SK-N-SH (cell line): ENCODE data around the gene NKIRAS1. TPM values are rescaled to one million over a fixed set of nuclear protein-coding genes. Genes with fewer than 3 reads are reported as not detected.
"Not testable (repeated sequence)": the region's sequence is repeated elsewhere in the genome, so short reads cannot be mapped to it uniquely, and the experiment has no call there.

Experiments used
- CTCF ChIA-PET: fragments of 300-600, 350-600 bp; formaldehyde crosslinking; extraction: SDS; loops from one replicate; lab custom pipeline; 2021; lab: Yijun Ruan, JAX
- POLR2A ChIA-PET: fragments of 350-600 bp; sonication (Branson Sonifier 250); formaldehyde crosslinking; extraction: SDS; loops from one replicate; lab custom pipeline; 2020; ENCODE audit warnings: antibody characterized with exemption, inconsistent platforms; lab: Yijun Ruan, JAX
- DNase-seq: peaks from one replicate; pipeline ENCODE4 v3.0.0; 2012
- H2AFZ ChIP-seq: fragments of 200-600 bp; sonication (generic); 2 replicates; pipeline ENCODE4 v1.8.1; 2016; ENCODE audit warnings: antibody characterized with exemption, mild to moderate bottlenecking, low read depth
- H3F3A ChIP-seq: fragments of 200-600 bp; sonication (generic); replicated peaks from 2 replicates; pipeline ENCODE3; 2016; ENCODE audit warnings: antibody characterized with exemption, mild to moderate bottlenecking; ENCODE audit not compliant: insufficient read depth
- H3K27ac ChIP-seq, 2 experiments: fragments of 200-500 bp in 1 of 2; fragments of 200-600 bp in 1 of 2; sonication (Bioruptor generic) in 1 of 2; sonication (generic), shearing (Covaris generic) in 1 of 2; 2 replicates each; pipeline versions ENCODE4 v1.5.1 to v1.6.1; 2014 to 2016; ENCODE audit warnings: low read depth in 2 of 2, inconsistent platforms in 1 of 2, low read length in 1 of 2, mild to moderate bottlenecking in 1 of 2, mixed read lengths in 1 of 2
- H3K27me3 ChIP-seq: fragments of 200-600 bp; sonication (generic), shearing (Covaris generic); 2 replicates; pipeline ENCODE4 v1.6.1; 2016; ENCODE audit warnings: mixed run types; ENCODE audit not compliant: insufficient read depth
- H3K36me3 ChIP-seq, 2 experiments: fragments of 200-500 bp in 1 of 2; fragments of 200-600 bp in 1 of 2; sonication (Bioruptor generic) in 1 of 2; sonication (generic) in 1 of 2; replicated peaks in 1 of 2; 2 replicates each; pipeline versions ENCODE3 to v1.5.1; 2014 to 2016; ENCODE audit warnings: low read length in 1 of 2, mild to moderate bottlenecking in 1 of 2; ENCODE audit not compliant: insufficient read depth in 2 of 2, control insufficient read depth in 1 of 2
- H3K4me1 ChIP-seq, 2 experiments: fragments of 200-500 bp in 1 of 2; fragments of 200-600 bp in 1 of 2; sonication (Bioruptor generic) in 1 of 2; sonication (generic), shearing (Covaris generic) in 1 of 2; 2 replicates each; pipeline versions ENCODE4 v1.5.1 to v1.6.1; 2014 to 2016; ENCODE audit warnings: low read depth in 1 of 2, low read length in 1 of 2, mixed run types in 1 of 2; ENCODE audit not compliant: insufficient read depth in 2 of 2, control insufficient read depth in 1 of 2
- H3K4me2 ChIP-seq: fragments of 200-600 bp; sonication (generic), shearing (Covaris generic); 2 replicates; pipeline ENCODE4 v1.6.1; 2017; ENCODE audit warnings: mixed run types
- H3K4me3 ChIP-seq, 2 experiments: fragments of 200-500 bp in 1 of 2; fragments of 200-600 bp in 1 of 2; sonication (Bioruptor generic) in 1 of 2; sonication (generic), shearing (Covaris generic) in 1 of 2; 2 replicates each; pipeline versions ENCODE4 v1.5.1 to v1.8.1; 2014 to 2016; ENCODE audit warnings: low read depth in 2 of 2, inconsistent platforms in 1 of 2, low read length in 1 of 2, mild to moderate bottlenecking in 1 of 2, mixed read lengths in 1 of 2, moderate library complexity in 1 of 2
- H3K79me2 ChIP-seq: fragments of 200-600 bp; sonication (generic); 2 replicates; pipeline ENCODE4 v1.8.1; 2017; ENCODE audit warnings: mild to moderate bottlenecking; ENCODE audit not compliant: insufficient read depth
- H3K9ac ChIP-seq: fragments of 200-600 bp; sonication (generic); 2 replicates; pipeline ENCODE4 v1.6.1; 2017; ENCODE audit warnings: mixed run types
- H3K9me2 ChIP-seq: fragments of 200-600 bp; sonication (generic); 2 replicates; pipeline ENCODE4 v1.6.1; 2017; ENCODE audit warnings: mixed run types
- H3K9me3 ChIP-seq: fragments of 200-600 bp; sonication (generic); 2 replicates; pipeline ENCODE4 v1.6.1; 2017; ENCODE audit warnings: mixed run types, mild to moderate bottlenecking, moderate library complexity
- H4K20me1 ChIP-seq: fragments of 200-600 bp; sonication (generic); 2 replicates; pipeline ENCODE4 v1.6.1; 2017; ENCODE audit warnings: mild to moderate bottlenecking, mixed run types; ENCODE audit not compliant: insufficient read depth
- ELF1 ChIP-seq: IDR thresholded peaks from 2 replicates; pipeline ENCODE4 v1.4.0; 2012
- EP300 ChIP-seq, 2 experiments: IDR thresholded peaks; 2 replicates each; pipeline versions ENCODE4 v1.4.0 to v1.6.1; 2012; ENCODE audit warnings: borderline replicate concordance in 1 of 2, low read depth in 1 of 2, low read length in 1 of 2
- FOSL2 ChIP-seq: IDR thresholded peaks from 2 replicates; pipeline ENCODE4 v1.4.0; 2012; ENCODE audit warnings: low read depth, mild to moderate bottlenecking, moderate library complexity, borderline replicate concordance
- GABPA ChIP-seq: IDR thresholded peaks from 2 replicates; pipeline ENCODE4 v1.4.0; 2012; ENCODE audit warnings: low read depth, mild to moderate bottlenecking
- IRF3 ChIP-seq: fragments of 150-350 bp; IDR thresholded peaks from 2 replicates; pipeline ENCODE4 v1.6.1; 2016; ENCODE audit warnings: mild to moderate bottlenecking, low read depth, low read length
- MEF2A ChIP-seq: IDR thresholded peaks from 2 replicates; pipeline ENCODE4 v1.4.0; 2012; ENCODE audit warnings: low read depth, borderline replicate concordance
- POLR2AphosphoS5 ChIP-seq: IDR thresholded peaks from 2 replicates; pipeline ENCODE4 v1.6.1; 2012; ENCODE audit warnings: low read depth, low read length
- RCOR1 ChIP-seq: fragments of 150-350 bp; IDR thresholded peaks from 2 replicates; pipeline ENCODE4 v1.6.1; 2017; ENCODE audit warnings: antibody characterized with exemption, low read length
- REST ChIP-seq: IDR thresholded peaks from 2 replicates; pipeline ENCODE4 v1.6.1; 2012; ENCODE audit warnings: mild to moderate bottlenecking, low read depth, low read length, moderate library complexity
- RFX5 ChIP-seq: IDR thresholded peaks from 2 replicates; pipeline ENCODE4 v1.6.1; 2012; ENCODE audit warnings: mild to moderate bottlenecking, improper control_type of control experiment, low read length
- SIN3A ChIP-seq: IDR thresholded peaks from 2 replicates; pipeline ENCODE4 v1.6.1; 2012; ENCODE audit warnings: low read depth, mild to moderate bottlenecking, low read length, moderate library complexity, borderline replicate concordance
- SMC3 ChIP-seq: IDR thresholded peaks from 2 replicates; pipeline ENCODE4 v1.6.1; 2012; ENCODE audit warnings: low read depth, low read length, improper control_type of control experiment
- TAF1 ChIP-seq: IDR thresholded peaks from 2 replicates; pipeline ENCODE4 v1.6.1; 2012; ENCODE audit warnings: low read depth, mild to moderate bottlenecking, low read length, moderate library complexity, borderline replicate concordance
- TEAD4 ChIP-seq: IDR thresholded peaks from 2 replicates; pipeline ENCODE4 v1.4.0; 2012; ENCODE audit warnings: mild to moderate bottlenecking, borderline replicate concordance; ENCODE audit not compliant: insufficient read depth
- USF1 ChIP-seq: IDR thresholded peaks from 2 replicates; pipeline ENCODE4 v1.4.0; 2012; ENCODE audit warnings: low read depth, borderline replicate concordance
- YY1 ChIP-seq: IDR thresholded peaks from 2 replicates; pipeline ENCODE4 v1.4.0; 2012; ENCODE audit warnings: low read depth, mild to moderate bottlenecking
- WGBS: methylation state at CpG from one replicate; pipeline ENCODE4 v1.1.6; 2017; ENCODE audit warnings: low lambda C conversion rate; 5-methylcytosine and 5-hydroxymethylcytosine counted together
- polyA plus RNA-seq, 3 experiments: library from polyadenylated mRNA; depleted of rRNA; stranded (reverse); fragments of >200 nt; gene quantifications; 2 replicates each; pipeline ENCODE4 v1.2.3, GENCODE V29; 2012
- TF ChIP-seq, protein P1 (sequence below): IDR thresholded peaks from 2 replicates; pipeline ENCODE4 v1.4.0; 2012; ENCODE audit warnings: low read depth

NKIRAS1 gene
- polyA plus RNA-seq, 1 of the 3 experiments (the other 2 are of a cell fraction): 8.1 TPM

GRCh38 chr3:23913182-23913581 is 3.6 kb downstream of the NKIRAS1 start:
- ChIA-PET CTCF (no interaction called here), POLR2A (no interaction called here)
- Histone ChIP-seq H3K4me2 (no peak overlapping the region), H3K9ac (no peak overlapping the region), H3K79me2 (peaks cover 74% of the 10 kb centered on the region), H3F3A (peaks cover 14% of the 10 kb centered on the region), H3K9me3 (no peaks in the 10 kb centered on the region), H4K20me1 (peaks cover 7% of the 10 kb centered on the region), H3K36me3 (peaks cover 17 to 30% of the 10 kb centered on the region in 2 experiments), H2AFZ (no peak overlapping the region), H3K27me3 (no peaks in the 10 kb centered on the region), H3K4me3 (no peak overlapping the region), H3K9me2 (no peaks in the 10 kb centered on the region), H3K27ac (no peak overlapping the region), H3K4me1 (peaks cover 0 to 12% of the 10 kb centered on the region in 2 experiments; a peak in 2 of 4 replicates)
- 73% methylated on average over 1 of the region's 1 CpG for WGBS
- no peak for DNase-seq
- TF ChIP-seq RCOR1: 0 out of 2 replicates have a peak, but pooled peaks have one; percentile 39
- no peak for TF ChIP-seq GABPA

- peaks cover 16 to 31% of the 10 kb centered on the region in 2 experiments for H3K36me3 ChIP-seq
- H3K4me3 ChIP-seq, H3K9ac ChIP-seq, POLR2A ChIA-PET, H3K4me2 ChIP-seq, H3K9me3 ChIP-seq, H3K27me3 ChIP-seq, H3K27ac ChIP-seq, H2AFZ ChIP-seq, H4K20me1 ChIP-seq, CTCF ChIA-PET, DNase-seq, H3K9me2 ChIP-seq: not testable (repeated sequence)
- peaks cover 0 to 12% of the 10 kb centered on the region in 2 experiments; a peak in 2 of 4 replicates for H3K4me1 ChIP-seq
- H3K79me2 ChIP-seq: peaks cover 66% of the 10 kb centered on the region
- WGBS: 98% methylated on average over 3 of the region's 3 CpGs
- H3F3A ChIP-seq: peaks cover 14% of the 10 kb centered on the region
Measured at GRCh38 chr3:23912335-23912734, 4.5 kb downstream of the NKIRAS1 start.

- no peak for DNase-seq
- WGBS: 94% methylated on average over 2 of the region's 2 CpGs
- Histone ChIP-seq H3K9me3 (no peaks in the 10 kb centered on the region), H3K79me2 (peaks cover 59% of the 10 kb centered on the region), H3K9me2 (no peaks in the 10 kb centered on the region), H3K36me3 (peaks cover 16 to 40% of the 10 kb centered on the region in 2 experiments), H4K20me1 (no peaks in the 10 kb centered on the region), H3K27ac (no peak overlapping the region), H3F3A (peaks cover 14% of the 10 kb centered on the region), H3K9ac (no peak overlapping the region), H3K4me3 (no peak overlapping the region), H3K4me2 (no peak overlapping the region), H2AFZ (no peak overlapping the region), H3K4me1 (peaks cover 0 to 12% of the 10 kb centered on the region in 2 experiments; a peak in 2 of 4 replicates), H3K27me3 (no peaks in the 10 kb centered on the region)
- ChIA-PET POLR2A (no interaction called here), CTCF (interaction anchor here (1.5 kb wide), 2 partner anchors 11 to 23 kb away, joined by 3 read pairs; no protein-coding TSS in a partner anchor)
- TF ChIP-seq TAF1 (no peak), YY1 (no peak), IRF3 (no peak), RFX5 (no peak), REST (no peak), RCOR1 (no peak), SMC3 (no peak), EP300 (IDR thresholded peaks at IDR 0.05; ENCODE audit: borderline replicate concordance in 1 of 2, low read depth in 1 of 2, low read length in 1 of 2) (no peak), TEAD4 (no peak), USF1 (no peak), ELF1 (no peak), MEF2A (no peak), SIN3A (no peak), FOSL2 (no peak), POLR2AphosphoS5 (no peak)
- TF ChIP-seq, protein P1, sequence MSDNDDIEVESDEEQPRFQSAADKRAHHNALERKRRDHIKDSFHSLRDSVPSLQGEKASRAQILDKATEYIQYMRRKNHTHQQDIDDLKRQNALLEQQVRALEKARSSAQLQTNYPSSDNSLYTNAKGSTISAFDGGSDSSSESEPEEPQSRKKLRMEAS: no peak
Measured at GRCh38 chr3:23911397-23911796, 5.4 kb downstream of the NKIRAS1 start.
